ENCODE data around the gene ANKRD42.

DNA sequence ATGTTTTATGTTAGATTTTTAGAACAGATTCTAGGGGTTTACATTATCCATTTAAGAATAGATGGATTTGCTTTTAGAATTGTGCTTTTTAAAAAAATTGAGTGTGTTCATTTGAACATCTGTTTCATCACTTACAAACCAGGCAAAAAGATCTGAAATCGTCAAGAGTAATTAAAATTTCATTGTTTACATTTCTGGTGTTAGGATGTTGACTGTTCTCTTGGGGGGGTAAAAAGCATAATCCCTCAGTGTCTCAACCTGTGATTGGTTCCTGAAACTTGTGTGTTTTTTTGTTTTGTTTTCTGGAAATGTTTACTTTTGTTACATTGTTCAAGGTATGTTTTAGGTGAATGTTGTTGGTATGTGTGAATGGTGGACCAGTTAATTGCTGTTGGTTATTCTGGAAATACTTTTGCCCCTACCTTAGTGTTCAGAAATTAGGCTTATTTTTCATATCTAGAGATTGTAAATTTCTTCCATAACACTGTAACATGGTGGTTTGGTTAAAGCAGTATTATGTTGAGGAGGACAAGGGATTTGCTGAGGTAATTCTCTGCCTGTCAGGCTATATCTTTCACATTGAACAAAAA is 31.8 kb upstream of the ANKRD42 start:
- TF ChIP-seq POLR2A (IDR thresholded peaks at IDR 0.05; ENCODE audit: low read length) (no peak), GATA1 (IDR thresholded peaks at IDR 0.05; ENCODE audit: low read depth, low read length) (no peak)
